NCI-H69 (cell line): Measurements from ENCODE around the gene ZBTB37.
"Not testable (repeated sequence)": the region's sequence is repeated elsewhere in the genome, so short reads cannot be mapped to it uniquely, and the experiment has no call there.

Experiments
- DNase-seq: peaks from one replicate; lab custom pipeline; 2025; lab: John Stamatoyannopoulos, UW

The ZBTB37 gene

GRCh38 chr1:173865468-173866164 is 2.6 kb upstream of the ZBTB37 start:
- no peak for DNase-seq

- peak; percentile 14 for DNase-seq
Measured at GRCh38 chr1:173866413-173867115, 1.6 kb upstream of the ZBTB37 start.

DNA sequence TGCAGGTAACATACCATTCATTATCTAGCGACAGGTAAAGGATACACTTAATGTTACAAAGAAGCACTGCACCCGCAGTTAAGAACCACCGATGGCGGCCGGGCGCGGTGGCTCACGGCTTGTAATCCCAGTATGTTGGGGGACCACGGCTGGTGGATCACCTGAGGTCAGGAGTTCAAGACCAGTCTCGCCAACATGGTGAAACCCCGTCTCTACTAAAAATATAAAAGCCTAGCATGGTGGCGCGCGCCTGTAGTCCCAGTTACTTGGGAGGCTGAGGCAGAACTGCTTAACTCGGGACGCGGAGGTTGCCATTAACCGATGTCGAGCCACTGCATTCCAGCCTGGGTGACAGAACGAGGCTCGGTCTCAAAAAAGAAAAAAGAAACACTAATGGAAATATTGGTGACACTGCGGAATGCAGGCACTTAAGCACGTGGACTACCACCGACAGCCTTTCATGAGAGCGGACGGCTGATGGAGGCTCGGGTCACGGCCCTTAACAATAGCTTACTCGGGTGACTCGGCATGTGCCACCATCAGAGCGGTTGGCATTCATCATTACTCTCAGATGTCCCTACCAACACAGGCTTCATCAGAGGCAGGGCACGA is 933 bp upstream of the ZBTB37 start:
- DNase-seq, result no peak

DNA sequence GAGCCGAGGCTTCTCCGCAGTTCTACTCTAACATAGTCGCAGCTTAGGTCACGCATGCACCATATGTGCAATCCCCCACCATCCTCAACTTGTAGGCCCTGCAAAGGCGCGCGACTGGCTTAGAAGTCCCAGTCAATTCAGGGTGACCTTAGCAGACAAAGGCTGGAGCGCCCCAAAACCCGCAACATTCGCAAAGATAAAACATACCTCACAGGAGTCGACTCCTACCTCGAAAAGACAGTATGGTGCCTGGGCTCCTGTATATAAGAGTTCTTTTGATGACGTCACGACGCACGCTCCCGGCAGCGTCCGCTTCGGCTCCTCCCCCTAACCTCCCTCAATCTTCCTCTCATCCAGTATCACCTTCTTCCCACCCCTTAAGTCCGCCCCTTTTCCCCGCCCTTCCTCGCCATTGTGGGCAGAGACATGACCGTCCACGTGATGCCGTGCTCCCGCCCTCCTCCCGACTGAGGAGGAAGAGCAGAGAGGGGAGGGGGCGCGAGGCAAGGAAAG is 371 bp upstream of the ZBTB37 start, which contains the start of gene GAS5:
Gene GAS5, minus strand, starts transcription at position 237 of the 513 bp plus-strand sequence.
- DNase-seq, result peak; percentile 100

GRCh38 chr1:173869021-173869359 is 810 bp downstream of the ZBTB37 start:
- DNase-seq, result no peak

- DNase-seq, result peak; percentile 12
Measured at GRCh38 chr1:173870252-173871075, 2.3 kb downstream of the ZBTB37 start.

DNA sequence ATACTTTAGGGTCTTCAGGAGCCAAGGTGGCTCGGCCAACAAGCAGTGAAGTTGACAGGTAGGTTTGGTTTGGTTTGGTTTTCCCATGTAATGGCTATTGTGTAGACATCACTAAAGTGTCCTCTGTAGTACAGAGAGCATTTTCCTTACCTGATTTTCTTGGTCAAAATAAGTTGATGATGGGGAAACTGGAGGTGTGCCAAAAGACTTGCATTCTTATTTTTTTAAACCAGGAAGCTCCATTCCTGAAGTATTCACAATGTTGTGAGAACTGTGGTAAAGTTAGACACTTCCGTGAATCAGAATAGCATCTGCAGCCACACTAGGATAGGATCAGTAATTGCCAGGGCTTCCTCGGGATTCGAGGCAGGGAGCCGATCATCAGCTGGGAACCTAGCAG is 2.9 kb downstream of the ZBTB37 start:
- DNase-seq, result no peak

DNA sequence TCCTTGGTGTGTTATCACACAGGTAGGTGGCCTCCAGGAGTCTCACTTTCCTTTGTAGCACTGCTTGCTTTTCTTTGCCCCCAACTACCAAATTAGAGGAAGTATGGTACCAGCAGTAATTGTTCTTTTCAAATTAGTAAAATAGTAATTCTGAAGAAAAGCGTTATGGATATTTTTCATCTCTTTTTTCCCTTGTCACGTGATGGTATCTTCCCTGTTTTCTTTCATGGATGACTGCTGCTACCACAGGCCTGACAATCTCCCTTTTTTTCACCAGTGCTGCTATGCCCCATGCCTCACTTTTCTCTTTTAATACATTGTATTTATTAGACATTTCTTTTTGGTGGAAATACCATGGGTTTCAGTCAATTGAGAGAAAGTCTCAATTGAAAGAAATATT is 3.3 kb downstream of the ZBTB37 start:
- DNase-seq, result no peak

DNA sequence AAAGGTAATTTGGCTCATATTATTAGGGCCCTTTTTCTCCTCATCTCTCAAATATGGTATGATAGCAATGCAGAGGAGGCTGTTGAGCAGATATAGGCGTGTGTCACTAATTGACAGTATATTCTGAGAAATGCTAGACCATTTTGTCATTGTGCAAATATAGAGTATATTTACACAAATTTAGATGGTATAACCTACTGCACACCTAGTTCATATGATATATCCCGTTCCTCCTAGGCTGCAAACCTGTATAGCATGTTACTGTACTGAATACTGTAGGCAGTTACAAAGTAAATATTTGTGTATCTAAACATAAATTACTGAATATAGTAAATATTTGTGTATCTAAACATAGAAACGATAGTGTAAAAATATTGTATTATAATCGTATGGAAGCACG is 8.6 kb downstream of the ZBTB37 start:
- DNase-seq, result no peak

DNA sequence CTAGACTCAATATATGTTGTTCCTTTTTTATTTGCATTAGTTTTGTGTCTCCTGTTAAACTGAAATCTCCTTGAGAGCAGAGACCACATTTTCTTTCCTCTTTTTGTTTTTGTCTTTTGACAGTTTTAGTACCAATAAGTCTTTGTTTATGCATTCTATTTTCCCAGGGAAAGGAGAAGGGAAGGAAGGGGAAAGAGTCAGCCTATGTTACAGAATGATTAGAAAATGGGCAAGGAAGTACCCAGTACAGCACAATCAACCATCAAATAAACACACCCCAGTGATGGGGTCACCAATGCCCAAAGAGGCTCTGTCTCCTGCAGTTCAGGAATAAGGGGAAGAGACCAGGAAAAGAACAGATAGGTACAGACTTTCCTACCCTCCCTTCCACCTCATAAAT is 10.1 kb downstream of the ZBTB37 start:
- no peak for DNase-seq

GRCh38 chr1:173881117-173881516 is 12.9 kb downstream of the ZBTB37 start:
- not testable (repeated sequence) for DNase-seq

GRCh38 chr1:173884701-173885100 is 16.5 kb downstream of the ZBTB37 start:
- DNase-seq, result no peak

DNA sequence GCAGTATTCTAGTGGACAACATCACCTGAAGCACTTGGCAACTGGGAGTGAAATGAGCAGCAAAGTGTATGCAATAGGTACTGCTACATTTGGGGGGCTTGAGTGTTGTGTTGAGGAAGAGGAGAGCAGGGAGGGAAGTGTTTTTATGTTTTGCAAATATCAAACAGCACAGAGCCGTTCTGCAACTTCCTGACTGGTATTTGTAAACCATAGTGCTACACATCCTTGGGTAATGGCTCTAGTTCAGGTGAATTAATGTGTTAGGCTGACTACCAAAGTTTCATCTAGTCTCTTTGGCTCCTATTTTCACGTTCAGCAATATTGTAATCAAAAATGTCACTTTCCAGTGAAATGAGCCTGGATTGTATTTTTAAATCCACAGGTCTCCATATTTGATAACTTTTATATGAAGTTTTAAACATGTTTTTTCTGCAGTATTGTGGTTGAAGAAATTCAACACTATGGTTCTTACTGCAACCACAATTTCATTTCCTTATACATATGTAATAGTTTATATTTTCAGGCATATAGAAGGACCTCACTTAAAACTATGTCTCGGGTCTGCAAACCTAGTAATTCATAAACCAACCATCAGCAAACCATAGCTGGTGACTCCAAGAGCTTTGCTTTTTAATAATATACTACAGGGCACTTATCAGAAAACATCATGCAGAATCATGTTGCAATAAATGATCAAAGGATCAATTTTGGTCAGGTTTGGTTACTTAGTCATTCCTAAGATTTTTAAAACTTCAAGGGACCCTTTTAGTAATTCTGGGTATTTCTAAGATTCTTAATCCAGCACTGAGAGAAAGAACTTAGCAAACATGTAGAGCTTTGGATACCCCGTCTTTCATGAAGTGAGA is 18.8 kb downstream of the ZBTB37 start:
- DNase-seq, result no peak

GRCh38 chr1:173887627-173888026 is 19.4 kb downstream of the ZBTB37 start:
- DNase-seq, result no peak

- DNase-seq, result no peak
Measured at GRCh38 chr1:173888749-173889148, 20.6 kb downstream of the ZBTB37 start.

DNA sequence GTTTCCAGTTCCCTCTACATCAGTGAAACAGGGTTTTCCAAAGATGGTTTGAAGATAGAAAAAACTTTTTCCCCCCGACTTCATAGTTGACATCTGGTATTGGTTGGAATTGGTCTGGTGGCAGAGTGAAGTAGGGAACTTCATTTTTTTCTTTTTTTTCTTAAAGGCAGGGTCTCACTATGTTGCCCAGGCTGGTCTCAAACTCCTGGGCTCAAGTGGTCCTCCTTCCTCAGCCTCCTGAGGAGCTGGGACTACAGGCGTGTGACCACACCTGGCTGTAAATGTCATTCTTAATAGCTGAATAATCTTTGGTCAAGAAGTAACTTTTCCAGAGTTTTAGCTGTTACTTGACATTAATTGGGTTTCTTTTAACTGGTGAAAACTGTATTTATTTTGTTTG is 21.7 kb downstream of the ZBTB37 start:
- DNase-seq, result no peak

DNA sequence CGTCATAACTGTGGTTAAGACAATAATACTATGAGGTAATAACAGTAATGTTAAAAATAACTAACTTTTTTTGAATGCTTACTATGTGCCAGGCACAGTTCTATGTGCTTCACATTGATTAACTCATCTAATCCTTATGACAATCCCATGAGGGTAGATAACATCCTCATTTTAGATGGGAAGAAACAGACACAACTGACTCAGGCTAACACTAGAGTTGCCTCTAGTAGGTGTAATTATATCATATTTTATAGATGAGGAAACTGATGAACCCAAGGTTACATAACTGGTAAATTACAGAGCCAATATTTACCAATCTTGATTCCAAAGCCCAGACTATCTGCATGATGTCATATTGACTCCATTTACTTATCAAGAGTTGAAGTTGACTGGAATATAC is 25.4 kb downstream of the ZBTB37 start:
- DNase-seq, result no peak

DNA sequence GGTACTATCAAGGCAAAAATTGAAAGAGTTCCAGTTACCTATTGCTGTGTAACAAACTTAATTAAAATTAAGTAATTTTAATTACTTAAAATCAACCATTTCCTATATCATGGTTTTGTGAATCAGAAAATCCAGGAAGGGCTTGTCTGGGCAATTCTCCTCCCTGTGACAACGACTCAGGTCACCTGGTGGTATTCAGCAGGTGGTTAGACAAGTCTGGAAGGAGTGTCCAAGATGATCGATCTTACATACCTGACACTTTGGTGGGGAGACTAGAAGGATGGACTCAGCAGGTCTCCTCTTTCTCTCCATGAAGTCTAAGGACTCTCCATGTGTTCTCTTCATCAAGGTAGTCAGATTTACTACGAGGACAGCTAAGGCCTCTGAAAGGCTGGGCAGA is 26.0 kb downstream of the ZBTB37 start:
- no peak for DNase-seq

DNA sequence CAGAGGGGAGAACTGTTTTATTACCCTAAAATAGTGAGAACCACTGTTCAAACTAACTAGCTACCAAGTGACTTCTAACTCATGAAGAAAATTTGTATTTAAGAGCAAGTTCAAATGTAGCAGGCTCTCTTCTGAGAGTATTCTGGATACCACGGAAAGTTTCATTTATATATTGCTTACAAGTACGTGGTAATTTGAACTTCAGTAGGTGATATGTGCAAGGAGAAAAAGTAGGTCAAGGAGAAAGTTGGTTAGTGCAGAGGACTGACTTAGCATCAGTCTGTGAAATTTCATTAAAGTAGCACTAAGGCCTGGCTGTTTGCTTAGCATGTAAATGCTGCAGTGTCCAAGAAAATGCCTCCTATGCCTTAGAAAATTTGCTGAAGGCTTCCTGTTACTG is 32.2 kb downstream of the ZBTB37 start:
- DNase-seq, result no peak

- DNase-seq, result no peak
Measured at GRCh38 chr1:173900992-173901391, 32.8 kb downstream of the ZBTB37 start.

- DNase-seq, result no peak
Measured at GRCh38 chr1:173903827-173904531, 35.8 kb downstream of the ZBTB37 start.
